Measurements from ENCODE around the gene GPC1.

Gene GPC1

GRCh38 chr2:240429341-240429871 is 6.1 kb upstream of the GPC1 start:
- no peak for DNase-seq

- DNase-seq = no peak
Observed at GRCh38 chr2:240429872-240430491, 5.5 kb upstream of the GPC1 start.

- no peak for DNase-seq
Observed at GRCh38 chr2:240430595-240430994, 4.9 kb upstream of the GPC1 start.

DNA sequence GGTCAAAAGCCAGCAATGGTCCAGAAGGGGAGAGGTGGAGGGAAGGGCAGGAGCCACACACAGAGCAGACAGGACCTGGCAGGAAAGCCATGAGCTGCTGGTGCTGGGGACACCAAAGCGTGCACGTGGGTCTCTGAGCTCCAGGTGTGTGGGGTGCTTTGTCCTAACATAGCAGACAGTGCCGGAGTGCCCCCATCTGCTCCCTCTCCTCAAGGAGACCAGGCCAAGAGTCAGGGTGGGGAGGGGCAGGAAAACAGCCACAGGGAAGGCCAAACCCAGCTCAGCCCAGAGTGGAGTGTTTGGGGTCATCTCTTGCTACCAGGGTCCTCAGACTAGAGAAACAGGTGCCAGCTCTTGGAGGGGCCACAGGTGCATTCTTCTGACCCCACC is 4.2 kb upstream of the GPC1 start:
- no peak for DNase-seq

DNA sequence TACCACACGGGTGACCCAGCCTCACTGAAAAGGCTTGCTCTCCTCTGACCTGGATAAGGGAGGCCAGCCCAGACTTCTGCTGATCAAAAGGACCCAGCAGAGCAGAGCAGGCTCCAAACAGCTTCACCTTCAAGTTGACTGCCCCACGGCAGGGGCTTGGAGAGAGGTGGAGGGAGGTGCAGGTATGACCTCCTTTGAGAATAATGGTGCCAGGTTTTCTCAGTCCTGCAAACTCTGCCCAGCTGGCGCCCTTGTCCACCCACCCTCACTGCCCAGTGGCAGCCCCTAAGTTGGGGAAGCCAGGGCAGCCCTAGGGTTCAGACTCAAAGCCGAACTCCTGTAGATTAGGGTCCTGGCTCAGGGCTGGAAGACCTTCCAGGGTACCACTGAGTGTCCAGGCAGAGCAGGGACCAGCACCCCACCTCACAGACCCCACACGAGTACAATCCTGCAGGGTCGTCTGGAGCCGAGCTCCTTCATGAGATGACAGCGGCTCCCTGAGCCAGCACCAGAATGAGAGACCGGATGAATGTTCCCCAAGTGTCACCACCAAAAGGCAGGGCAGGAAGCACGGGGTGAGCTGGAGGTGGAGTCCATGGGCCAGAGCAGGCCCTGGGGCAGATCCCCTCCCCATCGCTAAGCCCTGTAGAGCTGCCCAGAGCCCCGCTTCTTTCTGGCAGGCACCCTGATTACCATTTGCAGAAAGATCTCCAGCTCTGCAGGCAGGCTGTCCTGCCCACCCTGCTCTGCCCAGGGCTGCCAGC is 3.6 kb upstream of the GPC1 start:
- DNase-seq = no peak

- DNase-seq = no peak
Observed at GRCh38 chr2:240432430-240432819, 3.0 kb upstream of the GPC1 start.

DNA sequence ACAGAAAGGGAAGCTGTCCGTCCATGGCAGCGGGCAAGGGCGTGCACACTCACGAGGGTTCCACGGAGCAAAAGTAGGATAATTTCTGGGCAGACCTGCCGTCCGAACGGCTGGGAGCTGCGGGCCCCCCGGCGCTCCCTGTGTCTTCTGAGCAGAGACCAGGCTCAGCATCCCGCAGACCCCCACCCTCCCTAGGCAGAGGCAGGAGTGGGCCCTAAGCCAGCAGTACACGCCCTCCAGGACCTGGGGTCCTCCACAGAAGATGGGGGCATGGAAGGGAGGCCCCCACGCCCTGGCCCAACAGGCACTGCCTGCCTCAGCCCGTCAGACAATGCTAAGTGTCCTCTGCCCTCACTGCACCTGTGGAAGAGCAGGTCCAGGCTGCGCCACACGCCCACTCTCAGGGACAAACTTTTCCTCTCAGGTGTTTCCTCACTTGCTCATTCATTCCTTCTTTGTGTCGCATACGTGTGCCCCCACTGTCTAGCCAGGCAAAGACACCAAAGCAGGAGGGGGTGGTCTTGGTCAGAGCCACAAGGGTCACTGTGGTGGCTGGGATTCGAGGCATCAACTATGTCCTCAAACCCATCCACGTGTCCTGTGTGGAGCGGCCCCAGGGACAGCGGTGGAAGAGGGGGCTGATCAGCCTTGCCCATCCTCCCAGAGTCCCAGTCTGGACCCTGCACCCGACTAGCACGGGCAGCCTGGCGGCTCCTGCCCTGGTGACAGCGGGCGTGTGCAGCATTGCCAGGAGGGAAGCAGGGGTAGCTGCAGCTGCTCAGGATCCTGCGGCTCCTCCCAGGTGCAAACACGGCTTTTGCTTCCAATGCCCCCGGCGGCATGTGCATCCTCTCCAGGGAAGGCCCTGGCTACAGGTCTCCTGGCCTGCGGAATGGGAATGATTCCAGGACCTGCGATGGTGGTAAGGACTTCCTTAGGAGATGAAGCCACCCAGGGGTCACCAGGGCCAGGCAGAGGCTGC is 2.4 kb upstream of the GPC1 start:
- no peak for DNase-seq

DNA sequence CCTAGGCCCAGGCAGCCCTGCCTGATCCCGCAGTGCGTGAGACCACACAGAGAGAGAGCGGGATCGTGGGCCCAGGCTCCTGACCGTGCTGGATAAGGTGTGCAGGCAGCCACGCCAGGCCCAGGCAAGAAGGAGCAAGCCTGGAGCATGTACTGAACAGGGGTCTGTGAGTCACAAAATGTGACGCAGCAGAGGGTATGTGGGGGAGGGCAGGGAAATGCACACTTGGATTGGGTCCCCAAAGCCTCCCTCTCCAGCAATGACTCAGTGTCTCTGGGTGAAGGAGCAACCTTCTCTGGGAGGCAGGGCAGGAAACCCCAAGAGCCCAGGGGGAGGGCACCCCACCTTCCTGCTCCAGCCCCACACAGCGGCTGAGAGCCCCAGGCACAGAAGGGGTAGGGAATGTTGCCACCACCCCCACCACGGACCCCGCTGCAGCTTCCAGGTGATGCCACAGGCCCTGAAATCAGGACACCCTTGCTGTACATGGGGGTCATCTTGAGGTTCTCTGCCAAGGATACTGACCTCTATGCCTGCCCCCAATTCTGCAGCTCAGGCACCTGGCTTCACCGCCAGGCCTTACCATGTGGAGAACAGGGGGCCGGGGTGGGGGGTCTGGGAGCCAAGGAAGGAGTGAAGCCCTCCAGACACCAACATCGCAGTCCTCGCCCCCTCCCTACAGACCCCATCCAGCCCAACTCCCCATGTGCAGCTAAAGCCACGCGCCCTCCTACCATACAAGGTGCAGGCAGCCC is 1.3 kb upstream of the GPC1 start:
- peak in 6 of 58 donors; percentile 24 to 66 (median 42) for DNase-seq

GRCh38 chr2:240434728-240435456 is 571 bp upstream of the GPC1 start:
- DNase-seq = peak in 55 of 58 donors; percentile 33 to 92 (median 82)

GRCh38 chr2:240435948-240436682 is 652 bp downstream of the GPC1 start:
- DNase-seq = peak in 1 of 58 donors; percentile 59

GRCh38 chr2:240436683-240437550 is 1.5 kb downstream of the GPC1 start:
- DNase-seq = peak in 1 of 58 donors; percentile 48

DNA sequence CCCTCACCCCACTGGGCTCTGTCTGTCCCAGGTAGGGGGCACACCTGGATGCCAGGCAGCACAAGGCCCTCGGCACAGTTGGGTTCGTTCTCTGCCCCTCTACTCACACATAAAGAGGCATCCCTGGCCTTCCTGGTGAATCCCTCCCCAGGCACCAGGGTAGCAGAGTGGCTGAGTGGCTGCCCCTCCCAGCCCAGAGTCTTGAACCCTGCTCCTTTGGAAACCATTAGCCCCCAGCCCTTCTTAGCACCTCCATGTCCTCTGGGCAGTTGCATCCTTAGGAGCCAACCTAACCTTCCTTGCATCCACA is 2.0 kb downstream of the GPC1 start:
- DNase-seq = no peak

GRCh38 chr2:240437861-240438809 is 2.7 kb downstream of the GPC1 start:
- DNase-seq = peak in 56 of 58 donors; percentile 25 to 86 (median 73)

DNA sequence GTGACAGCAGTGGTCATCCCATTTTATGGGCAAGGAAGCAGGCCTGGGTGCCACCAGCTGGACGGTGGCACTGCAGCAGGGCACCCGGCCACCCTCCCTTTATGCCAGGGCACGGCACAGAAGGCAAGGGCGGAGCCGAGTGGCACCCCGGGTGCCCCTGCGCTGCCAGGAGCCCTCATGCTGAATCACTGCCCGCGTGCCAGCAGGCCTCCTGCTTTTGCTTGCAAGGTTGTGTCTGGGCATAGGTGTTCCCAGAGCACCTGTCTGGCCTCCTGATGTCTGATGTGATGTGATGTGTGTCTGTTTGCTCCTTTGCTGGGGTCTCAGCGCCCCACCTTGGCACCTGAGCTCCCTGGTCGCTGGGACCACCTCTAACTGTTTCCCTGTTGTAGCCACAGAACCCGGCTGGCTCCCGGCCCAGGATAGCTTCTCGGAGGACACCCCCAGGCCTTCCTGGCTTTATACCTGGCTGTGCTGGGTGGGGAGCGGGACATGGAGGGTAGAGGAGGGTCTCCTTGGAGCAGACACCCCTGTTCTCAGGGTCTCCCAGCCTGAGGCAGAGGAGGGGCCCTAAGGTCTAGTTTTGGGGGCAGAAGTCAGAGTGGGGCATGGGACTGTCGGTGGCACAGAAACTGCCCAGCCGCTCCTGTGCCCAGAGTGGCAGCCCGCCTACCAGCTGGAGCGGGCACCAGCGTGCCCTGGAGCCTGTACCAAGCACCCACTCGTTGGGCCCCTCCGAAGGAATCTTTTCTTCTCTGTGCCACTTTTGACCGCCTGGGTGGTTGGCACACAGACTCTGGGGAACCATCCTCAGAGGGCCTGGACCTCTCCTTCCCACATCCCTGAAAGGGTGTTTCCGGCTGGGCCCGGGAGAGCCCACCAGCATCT is 3.6 kb downstream of the GPC1 start:
- DNase-seq = no peak

DNA sequence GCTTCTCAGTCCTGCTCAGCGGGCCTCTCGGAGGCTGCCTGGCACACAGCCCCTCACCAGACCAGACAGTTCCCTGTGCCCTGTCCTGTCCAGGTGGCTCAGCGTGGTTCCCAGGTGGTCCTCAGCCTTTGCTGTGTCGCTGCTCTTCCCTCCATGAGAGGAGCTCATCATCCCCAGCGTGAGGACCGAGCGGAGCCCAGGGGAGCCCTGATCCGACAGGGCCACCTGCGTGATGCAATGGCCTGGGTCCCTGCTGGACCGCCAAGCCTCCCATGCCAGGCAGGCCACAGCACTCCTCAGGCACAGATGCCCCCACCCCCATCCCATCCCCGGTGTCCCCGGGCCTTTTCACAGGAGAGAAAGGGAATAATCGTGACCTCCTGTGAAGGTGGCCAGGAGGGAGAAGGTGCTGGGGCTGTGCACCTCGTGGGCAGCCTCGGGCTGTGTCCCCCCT is 4.3 kb downstream of the GPC1 start:
- no peak for DNase-seq

GRCh38 chr2:240440251-240440650 is 4.8 kb downstream of the GPC1 start:
- DNase-seq = no peak
